22Rv1 (cell line): ENCODE data around the gene BTNL9.

Experiments used
- H3K27ac ChIP-seq: fragments of 450-650 bp; 2 replicates; pipeline ENCODE4 v1.5.1; 2017
- ZFX ChIP-seq: fragments of 450-650 bp; IDR thresholded peaks from 2 replicates; pipeline ENCODE4 v1.6.1; 2017; ENCODE audit warnings: antibody characterized with exemption, borderline replicate concordance
- TF ChIP-seq, protein P1 (sequence below): fragments of 450-650 bp; IDR thresholded peaks from 2 replicates; pipeline ENCODE4 v1.5.1; 2017; ENCODE audit warnings: mild to moderate bottlenecking

BTNL9 gene

DNA sequence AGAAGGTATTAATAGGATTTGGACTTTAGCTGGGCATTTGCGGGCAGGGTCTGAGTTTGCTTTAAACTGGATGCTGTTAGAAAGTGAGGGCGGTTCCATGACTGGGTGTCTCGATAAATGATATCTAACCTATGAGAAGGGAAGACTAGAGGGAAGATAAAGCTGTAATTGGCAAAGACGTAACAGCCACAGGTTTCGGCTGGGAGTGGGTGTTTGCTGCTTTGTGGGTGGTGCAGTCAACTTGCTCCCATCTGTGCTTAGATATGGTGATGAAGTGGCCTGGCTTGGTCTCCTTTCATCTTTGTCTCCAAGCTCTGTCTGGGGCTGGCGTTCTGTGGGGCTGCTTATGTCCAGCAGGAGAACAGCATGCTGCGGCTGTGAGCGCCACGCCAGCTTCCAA is 67.6 kb downstream of the BTNL9 start:
- no peak for TF ChIP-seq ZFX
- TF ChIP-seq, protein P1, sequence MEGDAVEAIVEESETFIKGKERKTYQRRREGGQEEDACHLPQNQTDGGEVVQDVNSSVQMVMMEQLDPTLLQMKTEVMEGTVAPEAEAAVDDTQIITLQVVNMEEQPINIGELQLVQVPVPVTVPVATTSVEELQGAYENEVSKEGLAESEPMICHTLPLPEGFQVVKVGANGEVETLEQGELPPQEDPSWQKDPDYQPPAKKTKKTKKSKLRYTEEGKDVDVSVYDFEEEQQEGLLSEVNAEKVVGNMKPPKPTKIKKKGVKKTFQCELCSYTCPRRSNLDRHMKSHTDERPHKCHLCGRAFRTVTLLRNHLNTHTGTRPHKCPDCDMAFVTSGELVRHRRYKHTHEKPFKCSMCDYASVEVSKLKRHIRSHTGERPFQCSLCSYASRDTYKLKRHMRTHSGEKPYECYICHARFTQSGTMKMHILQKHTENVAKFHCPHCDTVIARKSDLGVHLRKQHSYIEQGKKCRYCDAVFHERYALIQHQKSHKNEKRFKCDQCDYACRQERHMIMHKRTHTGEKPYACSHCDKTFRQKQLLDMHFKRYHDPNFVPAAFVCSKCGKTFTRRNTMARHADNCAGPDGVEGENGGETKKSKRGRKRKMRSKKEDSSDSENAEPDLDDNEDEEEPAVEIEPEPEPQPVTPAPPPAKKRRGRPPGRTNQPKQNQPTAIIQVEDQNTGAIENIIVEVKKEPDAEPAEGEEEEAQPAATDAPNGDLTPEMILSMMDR: no peak
- no peak overlapping the region for H3K27ac ChIP-seq

DNA sequence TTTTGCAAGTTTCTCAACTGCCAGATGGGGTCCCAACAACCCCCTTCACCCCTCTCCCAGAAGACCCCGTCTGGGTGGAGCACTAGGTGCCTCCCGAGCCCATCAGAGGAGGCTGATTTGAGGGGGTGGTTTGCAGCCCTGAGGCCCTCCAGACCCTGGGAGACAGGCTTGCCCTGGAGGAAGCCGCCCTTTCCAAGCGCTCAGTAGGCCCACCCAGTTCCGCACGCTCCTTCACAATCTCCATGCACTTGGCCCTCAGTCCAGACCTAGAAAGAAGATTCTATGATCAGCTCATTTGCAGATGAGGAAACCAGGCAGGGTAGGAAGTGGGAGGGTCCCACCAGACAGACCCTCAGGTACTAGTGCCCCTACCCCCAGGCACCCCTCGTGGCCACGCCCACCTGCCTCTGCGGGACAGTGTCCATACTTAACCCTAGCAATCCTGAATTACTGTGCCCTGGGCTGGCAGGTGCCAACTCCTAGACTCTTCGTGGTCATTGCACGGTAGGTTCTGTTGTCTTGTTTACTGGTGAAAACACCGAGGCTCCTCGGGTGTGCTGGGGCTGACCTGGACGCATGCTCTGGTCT is 68.6 kb downstream of the BTNL9 start:
- H3K27ac ChIP-seq: no peak overlapping the region
- TF ChIP-seq ZFX: no peak

DNA sequence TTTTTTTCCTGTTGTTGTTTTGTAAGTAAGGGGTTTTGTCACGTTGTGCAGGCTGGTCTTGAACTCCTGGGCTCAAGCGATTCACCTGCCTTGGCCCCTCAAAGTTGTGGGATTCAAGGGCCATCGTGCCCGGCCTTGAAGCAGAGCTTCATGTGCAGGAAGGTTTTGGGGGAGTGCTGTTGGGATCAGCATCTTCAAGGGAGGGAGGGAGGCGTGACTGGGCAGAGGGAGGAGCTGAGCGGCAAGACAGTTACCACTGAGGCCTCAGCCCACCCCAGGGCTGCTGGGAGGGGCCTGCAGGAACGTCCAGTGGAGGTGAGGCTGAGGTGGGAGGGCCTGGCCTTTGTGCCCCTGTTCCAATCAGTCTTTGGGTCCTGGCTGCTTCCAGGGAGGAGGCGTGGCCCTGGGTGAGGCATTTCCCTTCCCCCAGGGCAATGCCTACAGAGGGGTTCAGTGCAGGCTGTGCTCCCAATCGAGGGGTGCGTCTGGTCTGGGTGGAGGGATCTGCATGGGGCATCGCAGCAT is 69.5 kb downstream of the BTNL9 start:
- no peak overlapping the region for H3K27ac ChIP-seq
- no peak for TF ChIP-seq ZFX
- TF ChIP-seq, protein P1: no peak

DNA sequence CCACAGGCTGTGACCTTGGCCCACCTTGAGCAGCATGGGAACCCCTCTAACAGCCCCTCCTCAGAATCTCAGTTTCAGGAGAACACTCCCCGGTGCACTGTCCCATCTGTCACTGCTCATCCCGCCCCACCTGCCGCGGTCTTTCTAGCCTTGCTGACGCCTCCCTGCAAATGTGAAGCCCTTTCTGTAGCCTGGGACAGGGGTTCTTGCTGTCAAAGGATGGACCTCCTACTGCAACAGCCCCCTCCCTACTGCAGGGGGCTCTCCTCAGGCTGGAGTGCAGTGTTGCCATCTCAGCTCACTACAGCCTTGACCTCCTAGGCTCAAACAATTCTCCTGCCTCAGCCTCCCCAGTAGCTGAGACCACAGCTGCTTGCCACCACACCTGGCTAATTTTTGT is 70.9 kb downstream of the BTNL9 start:
- TF ChIP-seq, protein P1: no peak
- no peak for TF ChIP-seq ZFX
- no peak overlapping the region for H3K27ac ChIP-seq
